ENCODE data around the gene SIM1. TPM values are rescaled to one million over a fixed set of nuclear protein-coding genes. Genes with fewer than 3 reads are reported as not detected.
A peak's percentile ranks its signal among the peaks of the same experiment; 100 is the strongest.

The SIM1 gene
- total and polyA plus RNA-seq, 5 experiments from 2014 or later: not detected

- Mint-ChIP-seq H3K4me1 (peaks cover 10 to 27% (median 23%) of the 10 kb centered on the region in 4 donors), H3K27me3 (peaks cover 25 to 82% (median 63%) of the 10 kb centered on the region in 5 donors), H3K9me3 (peaks cover 4 to 65% (median 26%) of the 10 kb centered on the region in 9 donors), H3K27ac (peak overlapping the region in 2 of 10 donors; percentile 4 to 71), H3K4me3 (peak overlapping the region in 7 of 10 donors; percentile 7 to 64 (median 47)), H3K36me3 (peaks cover 8 to 37% (median 10%) of the 10 kb centered on the region in 3 donors)
- POLR2A ChIA-PET: no interaction called here
- ATAC-seq (no peak), DNase-seq (no peak)
Observed at GRCh38 chr6:100466410-100467128, 1.8 kb upstream of the SIM1 start.

- H3K4me1 Mint-ChIP-seq: peaks cover 10 to 29% (median 23%) of the 10 kb centered on the region in 4 donors
- POLR2A ChIA-PET: no interaction called here
- peaks cover 4 to 69% (median 26%) of the 10 kb centered on the region in 9 donors for H3K9me3 Mint-ChIP-seq
- peak overlapping the region in 2 of 10 donors; percentile 71 to 81 for H3K27ac Mint-ChIP-seq
- DNase-seq: no peak
- H3K27me3 Mint-ChIP-seq: peaks cover 18 to 80% (median 56%) of the 10 kb centered on the region in 5 donors
- no peak for ATAC-seq
- peaks cover 8 to 32% (median 10%) of the 10 kb centered on the region in 3 donors for H3K36me3 Mint-ChIP-seq
- H3K4me3 Mint-ChIP-seq: peak overlapping the region in 8 of 10 donors; percentile 16 to 78 (median 56)
Observed at GRCh38 chr6:100465701-100466409, 1.1 kb upstream of the SIM1 start.

GRCh38 chr6:100464162-100464851 is 414 bp downstream of the SIM1 start:
- H3K4me1 Mint-ChIP-seq: peaks cover 10 to 29% (median 23%) of the 10 kb centered on the region in 4 donors
- DNase-seq: no peak
- H3K27ac Mint-ChIP-seq: no peak overlapping the region
- POLR2A ChIA-PET: no interaction called here
- H3K4me3 Mint-ChIP-seq: peak overlapping the region in 6 of 10 donors; percentile 25 to 70 (median 50)
- ATAC-seq: no peak
- H3K36me3 Mint-ChIP-seq: peaks cover 8 to 34% (median 16%) of the 10 kb centered on the region in 3 donors
- peaks cover 5 to 80% (median 55%) of the 10 kb centered on the region in 5 donors for H3K27me3 Mint-ChIP-seq
- H3K9me3 Mint-ChIP-seq: peaks cover 8 to 76% (median 24%) of the 10 kb centered on the region in 9 donors

DNA sequence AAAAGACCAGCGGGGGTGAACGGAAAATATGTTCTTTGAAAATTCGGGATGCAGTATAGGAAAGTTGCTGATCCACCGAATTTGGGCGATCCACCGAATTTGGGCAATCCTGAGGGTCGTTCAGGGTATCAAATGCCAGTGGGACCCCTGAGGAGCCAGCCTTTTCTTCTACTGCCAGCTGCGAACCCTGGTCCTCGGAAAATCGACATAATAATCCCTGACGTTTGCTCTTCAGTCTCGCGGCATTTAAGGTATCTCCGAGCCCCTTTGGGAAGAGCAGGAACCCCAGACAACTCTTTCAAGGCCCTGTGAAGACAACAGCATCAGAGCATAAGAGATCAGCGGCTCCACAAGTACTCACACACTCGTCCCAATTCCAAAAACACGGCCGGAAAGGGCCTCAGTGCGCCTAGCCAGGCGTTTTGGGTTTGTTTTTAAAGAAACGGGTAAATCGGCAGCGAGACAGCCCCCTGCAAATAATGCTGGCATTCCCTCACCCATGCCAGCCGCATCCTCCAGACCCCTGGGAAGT is 1.0 kb downstream of the SIM1 start:
- Mint-ChIP-seq H3K4me3 (peak overlapping the region in 3 of 10 donors; percentile 23 to 49 (median 25)), H3K27me3 (peaks cover 0 to 84% (median 60%) of the 10 kb centered on the region in 5 donors), H3K4me1 (peaks cover 10 to 29% (median 23%) of the 10 kb centered on the region in 4 donors), H3K27ac (no peak overlapping the region), H3K9me3 (peaks cover 8 to 82% (median 29%) of the 10 kb centered on the region in 9 donors), H3K36me3 (peaks cover 8 to 34% (median 21%) of the 10 kb centered on the region in 3 donors)
- DNase-seq: no peak
- no peak for ATAC-seq
- POLR2A ChIA-PET: no interaction called here

GRCh38 chr6:100462706-100463629 is 1.8 kb downstream of the SIM1 start:
- DNase-seq: no peak
- H3K27ac Mint-ChIP-seq: peak overlapping the region in 1 of 10 donors; percentile 30
- H3K9me3 Mint-ChIP-seq: peaks cover 8 to 78% (median 28%) of the 10 kb centered on the region in 9 donors
- POLR2A ChIA-PET: no interaction called here
- peaks cover 0 to 85% (median 60%) of the 10 kb centered on the region in 5 donors for H3K27me3 Mint-ChIP-seq
- peak overlapping the region in 2 of 10 donors; percentile 9 to 20 for H3K4me3 Mint-ChIP-seq
- peaks cover 8 to 32% (median 21%) of the 10 kb centered on the region in 3 donors for H3K36me3 Mint-ChIP-seq
- no peak for ATAC-seq
- peaks cover 9 to 28% (median 21%) of the 10 kb centered on the region in 4 donors for H3K4me1 Mint-ChIP-seq

DNA sequence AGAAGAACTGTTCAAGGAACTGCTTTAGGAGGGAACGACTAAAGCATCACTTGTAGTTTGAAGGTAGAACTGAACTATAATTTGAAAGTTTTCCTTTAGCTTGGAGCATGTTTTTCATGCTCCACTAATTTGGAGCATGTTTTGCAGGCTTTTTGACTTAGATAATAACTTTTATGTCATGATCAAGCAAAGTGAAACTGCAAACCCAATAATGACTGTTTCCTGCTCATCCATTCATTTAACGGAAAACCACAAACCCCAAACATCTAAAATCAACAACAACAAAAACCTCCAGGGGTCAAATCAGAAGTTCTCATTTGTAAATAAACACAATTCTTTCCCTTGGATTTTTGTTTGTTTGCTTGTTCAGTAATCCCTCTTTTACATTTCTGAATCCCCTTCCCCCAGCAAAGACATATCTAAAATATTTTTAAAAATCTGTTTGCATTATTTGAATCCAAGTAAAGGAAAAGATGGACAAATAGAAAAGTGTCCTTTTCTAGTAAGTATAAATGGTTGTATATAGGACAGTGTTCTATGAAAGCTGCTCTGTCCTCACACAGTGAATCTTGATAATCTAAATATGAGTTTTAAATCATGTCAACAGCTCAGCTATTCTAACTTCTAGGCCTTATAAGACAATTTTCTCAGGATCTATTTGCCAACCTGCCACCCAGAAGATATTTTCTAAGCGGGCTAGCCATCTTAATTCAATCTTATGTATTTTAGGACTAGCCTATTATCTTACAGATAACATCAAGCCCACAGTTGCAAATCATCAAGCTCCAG is 2.6 kb downstream of the SIM1 start:
- peaks cover 7 to 74% (median 26%) of the 10 kb centered on the region in 9 donors for H3K9me3 Mint-ChIP-seq
- peak overlapping the region in 6 of 10 donors; percentile 7 to 52 (median 39) for H3K4me3 Mint-ChIP-seq
- DNase-seq: no peak
- POLR2A ChIA-PET: no interaction called here
- peaks cover 8 to 20% (median 19%) of the 10 kb centered on the region in 4 donors for H3K4me1 Mint-ChIP-seq
- H3K27me3 Mint-ChIP-seq: peaks cover 0 to 85% (median 58%) of the 10 kb centered on the region in 5 donors
- H3K27ac Mint-ChIP-seq: peak overlapping the region in 1 of 10 donors; percentile 56
- H3K36me3 Mint-ChIP-seq: peaks cover 8 to 31% (median 21%) of the 10 kb centered on the region in 3 donors
- ATAC-seq: no peak

DNA sequence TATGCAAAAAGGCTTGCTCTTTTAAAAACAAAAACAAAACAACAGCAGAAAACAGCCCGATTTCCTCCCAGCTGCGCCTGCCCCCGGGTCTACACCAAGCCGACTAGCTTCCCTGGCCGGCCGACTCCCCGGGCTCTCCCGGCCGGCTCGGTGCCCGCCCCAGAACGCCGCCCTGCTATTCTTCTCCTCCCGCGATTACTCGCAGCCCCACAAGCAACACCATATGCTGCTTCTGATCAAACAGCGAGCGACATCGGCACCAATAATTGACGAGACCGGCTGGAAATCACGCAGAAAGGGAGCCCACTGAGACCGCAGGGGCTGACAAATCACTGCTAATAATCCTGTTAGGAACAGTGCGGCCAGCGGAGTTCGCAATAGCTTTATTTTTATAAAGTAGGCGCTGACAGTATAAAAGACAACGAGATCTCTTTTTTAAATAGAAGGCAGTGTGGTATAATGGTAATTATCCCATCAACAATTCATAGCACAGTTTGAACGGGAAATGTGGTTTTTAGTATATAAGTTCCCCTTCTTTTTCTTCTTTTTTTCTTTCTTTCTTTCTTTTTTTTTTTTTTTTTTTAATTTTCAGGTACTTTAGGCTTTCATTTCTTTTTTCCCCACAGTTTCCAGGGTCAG is 3.3 kb downstream of the SIM1 start:
- POLR2A ChIA-PET: no interaction called here
- DNase-seq (no peak), ATAC-seq (no peak)
- H3K27me3 Mint-ChIP-seq: peaks cover 0 to 84% (median 57%) of the 10 kb centered on the region in 5 donors
- H3K9me3 Mint-ChIP-seq: peaks cover 4 to 74% (median 29%) of the 10 kb centered on the region in 9 donors
- peaks cover 6 to 17% (median 15%) of the 10 kb centered on the region in 4 donors for H3K4me1 Mint-ChIP-seq
- H3K4me3 Mint-ChIP-seq: peak overlapping the region in 4 of 10 donors; percentile 26 to 52 (median 39)
- peaks cover 11 to 37% (median 22%) of the 10 kb centered on the region in 3 donors for H3K36me3 Mint-ChIP-seq
- no peak overlapping the region for H3K27ac Mint-ChIP-seq

- DNase-seq (no peak), ATAC-seq (no peak)
- Mint-ChIP-seq H3K27me3 (peaks cover 0 to 84% (median 56%) of the 10 kb centered on the region in 5 donors), H3K4me1 (peaks cover 2 to 14% (median 10%) of the 10 kb centered on the region in 4 donors), H3K36me3 (peaks cover 7 to 37% (median 19%) of the 10 kb centered on the region in 3 donors), H3K9me3 (peaks cover under 1 to 74% (median 26%) of the 10 kb centered on the region in 9 donors), H3K4me3 (peak overlapping the region in 1 of 10 donors; percentile 14), H3K27ac (no peak overlapping the region)
- POLR2A ChIA-PET: no interaction called here
Observed at GRCh38 chr6:100460650-100461204, 4.0 kb downstream of the SIM1 start.

DNA sequence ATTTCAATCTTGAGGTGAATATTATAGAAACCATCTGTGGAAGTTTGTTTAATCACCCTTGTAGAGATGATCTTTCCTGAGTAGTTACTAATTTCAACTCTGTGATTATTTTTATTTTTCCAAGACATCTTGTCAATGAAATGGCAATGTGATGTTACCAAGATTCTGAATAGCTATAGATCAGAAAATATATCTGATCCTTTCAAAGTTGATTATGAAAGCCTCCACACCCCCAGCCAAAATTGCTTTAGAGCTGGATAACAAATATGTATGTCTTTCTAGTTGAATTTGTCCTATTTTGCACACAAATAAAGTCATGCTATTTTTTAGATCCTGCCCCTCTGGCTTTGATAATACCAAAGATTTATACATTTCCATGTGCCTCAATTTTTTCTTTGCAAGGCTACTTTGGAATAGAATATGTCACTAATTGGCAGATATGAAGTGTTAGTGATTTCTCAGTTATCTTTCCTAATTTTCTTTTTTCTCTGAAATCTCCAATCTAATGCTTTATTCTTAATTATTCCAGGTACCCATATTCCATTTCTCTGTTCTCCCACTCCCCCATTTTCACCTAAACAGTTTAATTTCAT is 5.0 kb downstream of the SIM1 start:
- H3K27me3 Mint-ChIP-seq: peaks cover 0 to 86% (median 57%) of the 10 kb centered on the region in 5 donors
- DNase-seq (no peak), ATAC-seq (no peak)
- H3K4me1 Mint-ChIP-seq: peaks cover 2 to 9% (median 7%) of the 10 kb centered on the region in 4 donors
- POLR2A ChIA-PET: no interaction called here
- peak overlapping the region in 1 of 10 donors; percentile 14 for H3K27ac Mint-ChIP-seq
- H3K9me3 Mint-ChIP-seq: peaks cover 6 to 76% (median 31%) of the 10 kb centered on the region in 9 donors
- H3K36me3 Mint-ChIP-seq: peaks cover 11 to 46% (median 21%) of the 10 kb centered on the region in 3 donors
- H3K4me3 Mint-ChIP-seq: no peak overlapping the region

All from naive thymus-derived CD8-positive, alpha-beta T cell (primary cell).